ENCODE measurements around the gene RBMS1.

The RBMS1 gene

DNA sequence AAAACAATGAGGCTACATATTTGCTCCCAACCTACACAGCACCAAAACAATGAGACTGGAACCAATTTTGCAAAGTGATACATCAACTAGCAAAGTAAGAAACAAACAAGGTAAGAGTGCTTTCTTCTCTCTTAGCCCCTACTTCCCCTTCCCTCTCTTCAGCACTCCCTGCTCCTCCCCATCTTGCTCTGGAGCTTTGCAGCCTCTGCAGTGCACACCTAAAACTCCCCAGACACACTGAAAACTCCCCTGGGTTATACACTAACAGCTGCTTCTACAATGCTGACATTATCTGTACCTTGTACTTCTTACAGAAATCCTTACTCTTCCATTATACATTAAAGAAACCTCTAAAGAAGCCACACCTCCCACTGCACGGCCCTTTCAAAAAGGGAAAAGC lies 93.7 kb downstream of the RBMS1 start:
- H3K27ac ChIP-seq, result no peak overlapping the region
- H3K9ac ChIP-seq, result no peak overlapping the region
- H3K4me2 ChIP-seq, result no peak overlapping the region
- no peak overlapping the region for H2AFZ ChIP-seq (ENCODE audit: low read depth)
- peaks cover 20% of the 10 kb centered on the region for H3K4me1 ChIP-seq (ENCODE audit: low read depth, poor library complexity, severe bottlenecking)
- H4K20me1 ChIP-seq (ENCODE audit: insufficient read depth), result no peaks in the 10 kb centered on the region
- no peak overlapping the region for H3K4me3 ChIP-seq (IDR thresholded peaks at IDR 0.05; ENCODE audit: insufficient read depth, low read depth, low read length)
- H3K27me3 ChIP-seq (ENCODE audit: insufficient read depth, low read depth), result 0 out of 2 replicates have a peak, but pooled peaks cover 4% of the 10 kb centered on the region
- TF ChIP-seq, protein P1, sequence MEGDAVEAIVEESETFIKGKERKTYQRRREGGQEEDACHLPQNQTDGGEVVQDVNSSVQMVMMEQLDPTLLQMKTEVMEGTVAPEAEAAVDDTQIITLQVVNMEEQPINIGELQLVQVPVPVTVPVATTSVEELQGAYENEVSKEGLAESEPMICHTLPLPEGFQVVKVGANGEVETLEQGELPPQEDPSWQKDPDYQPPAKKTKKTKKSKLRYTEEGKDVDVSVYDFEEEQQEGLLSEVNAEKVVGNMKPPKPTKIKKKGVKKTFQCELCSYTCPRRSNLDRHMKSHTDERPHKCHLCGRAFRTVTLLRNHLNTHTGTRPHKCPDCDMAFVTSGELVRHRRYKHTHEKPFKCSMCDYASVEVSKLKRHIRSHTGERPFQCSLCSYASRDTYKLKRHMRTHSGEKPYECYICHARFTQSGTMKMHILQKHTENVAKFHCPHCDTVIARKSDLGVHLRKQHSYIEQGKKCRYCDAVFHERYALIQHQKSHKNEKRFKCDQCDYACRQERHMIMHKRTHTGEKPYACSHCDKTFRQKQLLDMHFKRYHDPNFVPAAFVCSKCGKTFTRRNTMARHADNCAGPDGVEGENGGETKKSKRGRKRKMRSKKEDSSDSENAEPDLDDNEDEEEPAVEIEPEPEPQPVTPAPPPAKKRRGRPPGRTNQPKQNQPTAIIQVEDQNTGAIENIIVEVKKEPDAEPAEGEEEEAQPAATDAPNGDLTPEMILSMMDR (conservative IDR thresholded peaks at IDR 0.05; ENCODE audit: low read depth, low read length), result no peak
- H3K36me3 ChIP-seq (ENCODE audit: insufficient read depth), result no peaks in the 10 kb centered on the region
- H3K79me2 ChIP-seq (ENCODE audit: insufficient read depth, low read depth), result no peaks in the 10 kb centered on the region; the same call in 1 of the 2 replicates

DNA sequence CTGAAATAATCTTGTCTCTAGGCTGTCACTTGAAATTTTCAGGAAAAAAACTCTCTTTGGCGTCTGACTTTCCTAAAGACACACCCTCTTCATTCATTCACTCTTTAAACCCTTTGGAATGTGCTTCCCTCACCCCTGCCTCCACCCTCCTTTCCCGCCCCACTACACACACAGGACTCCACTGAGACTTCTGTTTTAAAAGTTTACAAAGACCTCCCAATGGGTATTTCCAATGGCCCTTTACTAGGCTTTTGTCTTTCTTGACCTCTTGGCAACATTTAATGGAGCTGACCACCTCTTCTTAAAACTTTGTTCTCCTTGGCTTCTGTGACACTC lies 96.1 kb downstream of the RBMS1 start:
- 0 out of 2 replicates have a peak, but pooled peaks cover 4% of the 10 kb centered on the region for H3K27me3 ChIP-seq (ENCODE audit: insufficient read depth, low read depth)
- no peak overlapping the region for H3K4me3 ChIP-seq (IDR thresholded peaks at IDR 0.05; ENCODE audit: insufficient read depth, low read depth, low read length)
- TF ChIP-seq, protein P1 (conservative IDR thresholded peaks at IDR 0.05; ENCODE audit: low read depth, low read length), result no peak
- no peak overlapping the region for H3K27ac ChIP-seq
- no peaks in the 10 kb centered on the region; the same call in 1 of the 2 replicates for H3K79me2 ChIP-seq (ENCODE audit: insufficient read depth, low read depth)
- H3K36me3 ChIP-seq (ENCODE audit: insufficient read depth), result no peaks in the 10 kb centered on the region
- H3K4me1 ChIP-seq (ENCODE audit: low read depth, poor library complexity, severe bottlenecking), result peaks cover 32% of the 10 kb centered on the region
- H2AFZ ChIP-seq (ENCODE audit: low read depth), result no peak overlapping the region
- no peak overlapping the region for H3K9ac ChIP-seq
- no peaks in the 10 kb centered on the region for H4K20me1 ChIP-seq (ENCODE audit: insufficient read depth)
- H3K4me2 ChIP-seq, result no peak overlapping the region

DNA sequence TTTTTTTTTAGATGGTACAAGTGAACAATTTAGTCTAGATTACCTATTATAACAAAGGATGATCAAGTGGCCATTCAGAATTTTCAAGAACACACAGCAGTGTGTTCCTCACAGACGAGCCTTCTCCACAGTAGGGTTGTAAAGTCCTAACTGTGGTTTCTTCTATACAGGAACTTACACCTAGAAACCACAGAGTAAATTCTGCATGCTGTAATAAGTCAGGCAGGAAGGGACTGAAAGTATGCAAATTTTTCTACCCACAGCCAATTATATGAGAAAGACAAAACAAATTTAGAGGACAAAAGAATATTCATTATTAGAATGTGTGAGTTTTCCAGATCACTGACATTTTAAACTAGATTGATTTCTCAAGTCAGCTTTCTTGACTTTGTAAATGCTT lies 99.5 kb downstream of the RBMS1 start:
- H4K20me1 ChIP-seq (ENCODE audit: insufficient read depth), result no peaks in the 10 kb centered on the region
- H2AFZ ChIP-seq (ENCODE audit: low read depth), result no peak overlapping the region
- peak overlapping the region; percentile 68 for H3K4me2 ChIP-seq
- H3K4me1 ChIP-seq (ENCODE audit: low read depth, poor library complexity, severe bottlenecking), result peaks cover 26% of the 10 kb centered on the region
- 0 out of 2 replicates have a peak overlapping the region, but pooled peaks have one; percentile 2 for H3K27ac ChIP-seq
- H3K36me3 ChIP-seq (ENCODE audit: insufficient read depth), result no peaks in the 10 kb centered on the region
- H3K27me3 ChIP-seq (ENCODE audit: insufficient read depth, low read depth), result 0 out of 2 replicates have a peak, but pooled peaks cover 4% of the 10 kb centered on the region
- TF ChIP-seq, protein P1 (conservative IDR thresholded peaks at IDR 0.05; ENCODE audit: low read depth, low read length), result no peak
- H3K4me3 ChIP-seq (IDR thresholded peaks at IDR 0.05; ENCODE audit: insufficient read depth, low read depth, low read length), result no peak overlapping the region
- no peaks in the 10 kb centered on the region; the same call in 1 of the 2 replicates for H3K79me2 ChIP-seq (ENCODE audit: insufficient read depth, low read depth)
- H3K9ac ChIP-seq, result no peak overlapping the region

DNA sequence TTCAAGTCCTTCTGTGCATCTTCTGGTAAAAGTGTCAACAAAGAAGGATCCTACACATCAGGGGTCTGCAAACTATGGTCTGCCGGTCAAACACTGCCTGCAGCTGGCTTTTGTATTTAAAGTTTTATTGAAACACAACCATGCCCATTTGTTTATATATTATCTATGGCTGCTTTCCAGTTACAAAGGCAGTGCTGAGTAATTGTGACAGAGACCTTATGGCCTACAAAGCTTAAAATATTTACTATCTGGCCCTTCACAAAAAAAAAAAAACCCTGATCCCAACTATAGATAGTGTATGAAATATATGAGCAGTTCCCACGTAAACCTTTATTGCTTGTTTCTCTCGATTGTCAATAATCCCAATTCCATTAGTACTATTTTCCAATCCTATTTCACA lies 101.4 kb downstream of the RBMS1 start:
- Histone ChIP-seq H3K27ac (no peak overlapping the region), H3K4me1 (ENCODE audit: low read depth, poor library complexity, severe bottlenecking) (peaks cover 33% of the 10 kb centered on the region), H3K27me3 (ENCODE audit: insufficient read depth, low read depth) (no peaks in the 10 kb centered on the region), H3K4me2 (no peak overlapping the region), H4K20me1 (ENCODE audit: insufficient read depth) (no peaks in the 10 kb centered on the region), H3K9ac (no peak overlapping the region), H3K4me3 (IDR thresholded peaks at IDR 0.05; ENCODE audit: insufficient read depth, low read depth, low read length) (no peak overlapping the region), H2AFZ (ENCODE audit: low read depth) (no peak overlapping the region), H3K79me2 (ENCODE audit: insufficient read depth, low read depth) (no peaks in the 10 kb centered on the region; the same call in 1 of the 2 replicates), H3K36me3 (ENCODE audit: insufficient read depth) (no peaks in the 10 kb centered on the region)
- TF ChIP-seq, protein P1 (conservative IDR thresholded peaks at IDR 0.05; ENCODE audit: low read depth, low read length), result no peak
